ENCODE results near the gene PTGDR2.

PTGDR2 gene

GRCh38 chr11:60873533-60873932 is 17.8 kb upstream of the PTGDR2 start:
- TF ChIP-seq CTCF (IDR thresholded peaks at IDR 0.05; ENCODE audit: low read depth, low read length), result no peak
- DNase-seq (ENCODE audit: extremely low read depth, low read depth), result no peak

GRCh38 chr11:60872961-60873524 is 17.3 kb upstream of the PTGDR2 start:
- peak; percentile 31 for DNase-seq (ENCODE audit: extremely low read depth, low read depth)
- no peak for TF ChIP-seq CTCF (IDR thresholded peaks at IDR 0.05; ENCODE audit: low read depth, low read length)

- TF ChIP-seq CTCF (IDR thresholded peaks at IDR 0.05; ENCODE audit: low read depth, low read length), result no peak
- DNase-seq (ENCODE audit: extremely low read depth, low read depth), result no peak
Observed at GRCh38 chr11:60872124-60872960, 16.6 kb upstream of the PTGDR2 start.

DNA sequence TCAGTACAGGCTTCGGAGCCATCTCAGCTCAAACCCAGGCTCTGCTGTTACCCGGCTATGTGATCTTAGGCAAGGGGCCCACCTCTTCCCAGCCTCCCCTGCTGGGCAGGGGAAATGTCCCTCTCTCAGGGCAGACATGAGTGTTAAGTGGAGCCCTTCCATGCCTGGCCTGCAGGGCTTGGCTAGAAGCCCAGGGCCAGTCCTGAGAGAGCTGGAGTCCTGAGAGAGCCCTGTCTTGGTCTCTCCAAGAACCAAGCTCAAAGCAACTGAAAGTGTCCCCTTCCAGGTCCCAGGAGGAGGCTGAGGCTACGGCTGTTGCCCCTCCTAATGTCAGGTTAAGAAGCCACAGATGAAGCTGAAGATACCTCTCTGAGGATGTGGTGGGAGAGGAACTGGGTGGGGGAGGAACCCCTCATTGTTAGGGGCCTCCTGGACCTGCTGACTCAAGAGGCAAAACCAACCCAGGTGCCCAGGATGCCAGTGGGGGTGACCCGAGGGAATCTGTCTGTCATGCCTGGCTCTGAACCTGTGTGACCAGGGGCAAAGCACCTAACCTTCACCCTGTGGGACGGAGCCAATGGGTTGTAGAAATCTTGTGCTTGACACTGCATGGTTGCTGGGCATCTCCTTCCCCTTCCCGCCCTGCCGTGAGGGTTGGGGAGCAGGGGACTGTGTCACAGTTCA is 15.8 kb upstream of the PTGDR2 start:
- DNase-seq (ENCODE audit: extremely low read depth, low read depth), result no peak
- TF ChIP-seq CTCF (IDR thresholded peaks at IDR 0.05; ENCODE audit: low read depth, low read length), result peak; percentile 10

DNA sequence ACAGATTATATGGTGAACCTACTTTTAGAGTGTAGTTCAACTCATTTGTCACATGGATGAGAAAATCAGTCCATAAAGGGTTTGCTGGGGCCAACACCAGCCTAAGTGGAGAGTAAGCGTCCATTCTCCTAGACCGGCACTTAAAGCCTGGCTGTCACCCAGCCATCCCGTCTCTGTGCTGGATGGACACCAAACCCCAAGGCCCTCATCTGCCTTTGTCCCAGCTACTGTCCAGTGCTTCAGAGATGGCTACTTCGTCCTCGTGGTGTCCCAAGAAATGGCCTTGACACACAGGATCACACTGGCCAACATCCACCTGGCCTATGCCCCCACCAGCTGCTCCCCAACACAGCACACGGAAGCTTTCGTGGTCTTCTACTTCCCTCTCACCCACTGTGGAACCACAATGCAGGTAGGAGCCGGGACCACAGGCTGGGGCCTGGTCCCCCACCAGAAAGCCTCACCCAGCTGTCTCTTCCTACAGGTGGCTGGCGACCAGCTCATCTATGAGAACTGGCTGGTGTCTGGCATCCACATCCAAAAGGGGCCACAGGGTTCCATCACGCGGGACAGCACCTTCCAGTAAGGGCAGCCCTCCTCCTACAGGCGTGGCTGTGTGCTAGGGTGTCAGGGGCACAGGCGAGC is 15.1 kb upstream of the PTGDR2 start:
- no peak for DNase-seq (ENCODE audit: extremely low read depth, low read depth)
- TF ChIP-seq CTCF (IDR thresholded peaks at IDR 0.05; ENCODE audit: low read depth, low read length), result no peak

DNA sequence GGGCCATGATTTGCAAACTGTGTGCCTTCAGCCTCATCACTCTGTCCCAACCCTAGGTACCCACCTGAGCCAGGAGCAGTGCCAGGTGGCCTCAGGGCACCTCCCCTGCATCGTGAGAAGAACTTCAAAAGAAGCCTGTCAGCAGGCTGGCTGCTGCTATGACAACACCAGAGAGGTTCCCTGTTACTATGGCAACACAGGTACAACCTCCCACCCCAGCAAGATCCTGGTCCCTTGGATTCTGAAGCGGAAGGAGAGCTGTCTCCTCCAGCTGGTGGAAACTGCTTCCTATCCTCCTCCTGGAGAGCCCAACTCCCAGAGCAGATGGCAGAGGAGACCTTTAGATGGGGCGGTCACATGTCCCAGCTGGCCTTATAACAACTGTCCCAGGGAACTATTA is 14.5 kb upstream of the PTGDR2 start:
- no peak for DNase-seq (ENCODE audit: extremely low read depth, low read depth)
- TF ChIP-seq CTCF (IDR thresholded peaks at IDR 0.05; ENCODE audit: low read depth, low read length), result no peak

Data from AG09319 (cell line).